NCI-H1105 treated with DMSO at 0.1 percent for 48 hours (cell line): ENCODE results near the gene C1orf146.
"Not testable (repeated sequence)": the region's sequence is repeated elsewhere in the genome, so short reads cannot be mapped to it uniquely, and the experiment has no call there.

ENCODE experiments used
- DNase-seq: peaks from one replicate; lab custom pipeline; 2025; lab: John Stamatoyannopoulos, UW

The C1orf146 gene, protein sequence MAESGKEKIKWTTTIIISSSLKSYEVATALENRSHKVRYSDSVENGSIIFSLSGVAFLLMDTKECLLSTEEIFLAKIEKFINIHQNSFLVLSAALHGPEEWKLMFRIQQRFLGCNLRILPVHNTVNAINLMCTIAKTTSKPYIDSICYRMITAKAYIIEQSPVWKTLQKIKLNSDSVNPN

GRCh38 chr1:92217721-92218120, at the start of gene C1orf146:
TSS of gene C1orf146 (plus strand) at chr1:92217915. CDS start at chr1:92231421, 13,506 bp downstream.
- no peak for DNase-seq

DNA sequence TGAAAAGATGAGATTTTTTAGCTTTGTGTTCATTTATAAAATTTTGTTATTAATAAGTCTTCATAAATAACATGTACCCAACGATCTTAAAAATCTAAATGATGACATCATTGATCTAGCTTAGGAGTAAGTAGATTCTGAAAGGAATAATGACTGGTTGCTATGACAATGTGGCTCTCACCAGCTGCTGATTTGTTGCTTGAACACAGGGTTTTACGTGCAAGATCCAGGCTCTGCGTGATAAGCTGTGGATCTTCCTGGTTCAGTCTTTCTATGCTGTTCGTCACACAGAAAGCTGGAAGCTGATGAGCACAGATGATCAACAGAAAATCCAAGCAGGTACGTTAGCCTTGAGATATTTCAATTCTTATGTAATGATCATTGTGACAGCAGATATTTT, 49.1 kb upstream of the C1orf146 start:
- DNase-seq, result no peak

DNA sequence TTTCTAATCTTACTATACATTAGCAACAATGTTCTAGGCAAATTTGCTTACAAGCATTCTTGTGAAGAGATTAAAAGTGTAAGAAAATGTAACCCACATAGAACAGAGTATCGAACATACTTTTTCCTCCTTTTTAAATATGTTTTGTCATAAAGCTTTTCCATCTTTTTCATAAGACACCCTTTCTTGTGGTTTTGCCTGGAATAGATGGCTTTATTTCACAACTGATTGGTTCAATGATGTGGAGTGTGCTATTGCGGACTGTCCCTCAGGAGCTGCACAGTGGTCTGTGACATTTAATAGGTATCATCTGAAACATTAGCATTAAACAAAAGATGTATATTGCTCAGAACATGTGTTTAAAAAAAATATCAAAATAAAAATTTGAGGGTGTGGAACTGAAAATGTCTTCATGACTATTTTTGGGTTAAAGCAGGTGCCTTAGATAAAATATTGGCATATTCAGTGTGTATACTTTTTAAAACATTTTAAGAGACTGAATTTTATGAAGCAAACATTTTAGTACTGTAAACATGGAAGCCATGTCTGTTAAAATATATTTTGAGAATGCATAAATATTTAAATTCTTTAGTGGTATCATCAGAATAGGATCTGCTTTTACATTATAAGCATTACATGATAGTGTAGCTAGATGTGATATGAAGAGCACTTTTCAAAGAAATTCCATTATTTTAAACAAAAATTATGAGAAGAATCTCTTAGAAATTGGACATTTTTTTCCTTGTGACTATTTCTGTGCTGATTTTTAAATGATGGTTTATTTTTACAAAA, 48.3 kb upstream of the C1orf146 start:
- DNase-seq, result no peak

DNA sequence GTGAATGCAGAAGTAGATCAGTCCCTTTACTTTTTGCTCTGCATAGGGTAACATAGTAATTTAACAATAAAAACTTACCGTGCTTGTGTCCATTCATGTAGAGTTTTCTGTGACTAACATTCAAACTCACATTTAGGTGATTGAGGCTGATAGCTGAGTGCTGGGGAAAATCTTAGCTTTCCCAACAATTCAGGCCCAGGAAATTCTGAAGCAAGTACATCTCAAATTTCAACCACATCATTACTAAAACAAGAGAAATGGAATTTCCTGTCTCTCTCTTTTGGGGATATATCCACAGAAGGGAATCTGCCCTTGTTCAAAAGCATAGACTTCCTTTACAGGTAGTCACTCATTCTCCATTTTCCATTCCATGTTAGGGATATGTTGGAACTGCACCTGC, 33.1 kb upstream of the C1orf146 start:
- no peak for DNase-seq

DNA sequence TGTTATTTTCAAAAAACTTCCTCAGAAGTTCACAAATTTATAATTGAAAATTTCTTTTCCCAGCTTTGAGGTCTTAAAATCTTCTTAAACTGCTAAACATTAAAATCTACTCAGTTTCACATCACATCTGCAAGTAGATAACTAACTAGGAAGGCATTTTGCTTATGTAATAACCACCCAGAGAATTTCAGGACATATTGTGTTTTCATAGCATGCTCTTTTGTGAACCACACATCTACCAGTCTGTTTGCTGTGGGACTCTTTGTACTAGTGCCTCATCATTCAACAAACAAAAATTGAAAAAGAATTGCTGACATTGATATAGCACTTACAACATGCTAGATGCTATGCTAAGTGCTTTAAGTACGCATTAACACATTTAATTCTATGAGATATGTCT, 31.6 kb upstream of the C1orf146 start:
- no peak for DNase-seq

DNA sequence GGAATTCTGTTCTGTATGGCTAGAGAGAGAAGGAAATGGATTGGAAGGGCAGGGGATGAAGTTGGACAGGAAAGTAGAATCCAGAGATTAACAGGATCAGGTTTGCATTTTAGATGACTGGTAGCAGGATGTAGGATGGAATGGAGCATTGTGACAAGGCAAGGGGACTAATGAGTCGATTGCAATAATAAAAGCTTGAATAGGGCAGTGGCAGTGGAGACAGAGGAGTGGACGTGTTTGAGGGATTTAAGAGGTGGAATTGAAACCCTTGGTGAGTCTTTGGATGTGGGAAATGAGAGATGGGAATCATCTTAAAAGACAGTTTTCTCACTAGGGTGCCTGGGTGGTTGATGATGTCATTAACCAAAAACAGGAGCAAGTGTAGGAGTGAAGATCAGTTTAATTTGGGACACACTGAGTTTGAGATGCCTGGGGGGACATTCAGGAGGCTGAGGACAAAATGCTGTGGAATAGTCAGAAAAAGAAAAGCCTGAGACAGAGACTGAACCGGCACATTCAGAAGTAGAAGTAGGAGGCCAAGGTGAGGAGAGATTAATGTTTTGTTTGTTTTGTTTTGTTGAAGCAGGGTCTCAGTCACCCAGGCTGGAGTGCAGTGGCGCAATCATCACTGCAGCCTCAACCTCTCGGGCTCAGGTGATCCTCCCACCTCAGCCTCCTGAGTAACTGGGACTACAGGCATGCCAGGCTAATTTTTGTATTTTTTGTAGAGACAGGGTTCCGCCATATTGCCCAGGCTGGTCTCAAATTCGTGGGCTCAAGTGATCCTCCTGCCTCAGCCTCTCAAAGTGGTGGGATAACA, 29.1 kb upstream of the C1orf146 start:
- DNase-seq, result no peak

DNA sequence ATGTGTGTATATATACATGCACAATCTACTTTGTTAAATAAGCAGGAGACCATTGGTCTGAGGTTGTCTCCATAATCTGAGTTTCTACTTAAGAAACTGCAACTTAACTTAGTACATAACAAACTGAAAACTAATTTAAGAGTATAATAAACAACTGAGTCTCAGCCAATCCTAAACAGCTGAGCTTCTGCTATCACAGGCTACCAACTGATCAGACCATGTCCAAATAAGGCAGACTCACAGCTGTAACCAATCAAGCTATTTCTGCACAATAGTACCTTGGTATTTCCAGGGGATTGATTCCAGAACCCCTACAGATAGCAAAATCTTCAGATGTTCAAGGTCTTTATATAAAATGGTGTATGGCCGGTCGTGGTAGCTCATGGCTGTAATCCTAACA, 26.0 kb upstream of the C1orf146 start:
- DNase-seq, result no peak

DNA sequence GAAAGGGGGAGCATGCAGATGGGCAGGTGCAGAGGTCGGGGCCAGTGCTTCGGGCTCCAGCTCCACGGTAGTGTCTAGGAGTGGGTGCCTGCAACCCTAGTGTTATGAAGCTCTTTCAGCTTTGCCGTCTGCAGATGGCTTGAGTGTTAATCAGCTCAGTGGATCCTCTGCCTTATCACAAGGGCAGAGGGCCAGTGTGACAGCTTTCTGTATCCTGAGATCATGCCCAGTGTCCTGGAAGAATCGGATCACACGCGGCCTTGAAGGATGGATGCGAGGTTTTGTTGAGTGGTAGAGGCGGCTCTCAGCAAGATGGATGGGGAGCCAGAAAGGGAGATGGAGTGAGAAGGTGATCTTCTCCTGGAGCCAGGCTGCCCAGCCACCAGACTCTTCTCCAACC, 25.5 kb upstream of the C1orf146 start:
- no peak for DNase-seq

DNA sequence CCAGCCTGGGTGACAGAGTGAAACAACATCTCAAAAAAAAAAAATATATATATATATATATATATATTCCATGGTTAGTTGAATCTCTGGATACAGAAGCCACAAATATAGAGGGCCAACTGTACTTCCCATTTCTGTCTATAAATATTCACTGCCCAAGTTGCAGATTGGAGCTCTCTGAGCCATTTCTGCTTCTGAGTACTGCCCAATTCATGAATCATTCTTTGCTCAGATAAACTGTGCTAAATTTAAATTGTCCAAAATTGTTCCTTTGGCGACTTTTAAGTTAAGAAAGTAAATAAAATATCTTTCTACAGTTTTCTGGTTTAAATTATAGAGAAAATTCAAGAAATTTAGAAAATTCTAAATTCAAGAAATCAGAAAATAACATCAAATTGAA, 23.2 kb upstream of the C1orf146 start:
- no peak for DNase-seq

DNA sequence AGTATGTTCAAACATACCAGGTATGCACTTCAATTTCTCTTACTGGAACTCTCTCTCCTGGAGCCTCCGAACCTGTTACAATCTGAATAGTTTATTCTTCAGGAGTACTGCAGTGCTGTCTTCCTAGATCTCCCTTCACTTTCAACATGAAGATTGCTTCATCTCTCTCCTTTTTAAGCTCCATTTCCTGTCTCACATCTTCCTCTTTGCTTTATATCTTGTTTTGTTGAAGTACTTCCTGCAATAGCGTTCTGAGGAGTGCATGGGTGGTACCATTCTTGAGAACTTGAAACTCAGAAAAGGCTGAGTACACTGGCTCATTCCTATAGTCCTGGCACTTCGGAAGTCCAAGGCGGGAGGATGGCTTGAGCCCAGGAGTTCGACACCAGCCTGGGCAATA, 15.7 kb upstream of the C1orf146 start:
- no peak for DNase-seq

DNA sequence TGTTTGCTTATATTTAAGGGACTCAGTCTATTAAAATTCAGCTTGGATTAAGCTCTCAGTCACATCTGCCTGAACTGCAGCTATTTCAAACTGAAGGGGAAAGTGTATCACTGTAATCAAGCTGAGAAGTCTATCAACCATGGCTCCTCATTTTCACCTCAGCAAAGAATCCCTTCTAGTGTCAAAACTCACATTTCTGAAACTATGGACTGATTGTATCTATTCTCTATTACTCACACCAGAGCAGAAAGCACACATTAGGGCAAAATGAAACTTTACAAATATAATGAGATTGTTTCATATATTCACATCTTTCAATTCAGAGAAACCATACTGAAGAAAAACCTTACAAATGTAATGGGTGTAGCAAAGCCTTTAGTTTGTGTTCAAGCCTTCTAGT, 14.6 kb upstream of the C1orf146 start:
- no peak for DNase-seq

GRCh38 chr1:92210701-92211100, 7.0 kb upstream of the C1orf146 start:
- no peak for DNase-seq

DNA sequence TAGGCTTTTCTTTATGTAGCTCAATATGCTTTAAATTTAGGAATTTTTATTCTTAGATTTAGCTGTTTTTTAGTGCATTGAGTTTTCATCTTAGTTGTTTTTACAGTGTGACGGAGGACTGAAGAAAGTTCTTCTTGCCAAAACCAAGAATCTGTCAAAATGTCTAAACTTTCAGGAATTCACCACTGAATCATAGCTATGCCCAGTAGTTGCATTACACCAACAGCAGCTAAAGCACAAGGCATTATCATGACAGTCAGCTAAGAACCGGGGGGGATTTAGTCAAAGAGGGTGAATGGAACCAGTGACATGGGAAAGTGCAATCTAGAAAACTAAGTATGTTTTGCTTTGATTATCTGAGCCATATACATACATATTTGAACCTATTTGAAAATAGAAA, 6.5 kb upstream of the C1orf146 start:
- DNase-seq, result no peak

GRCh38 chr1:92218559-92218958, 844 bp downstream of the C1orf146 start:
- no peak for DNase-seq

DNA sequence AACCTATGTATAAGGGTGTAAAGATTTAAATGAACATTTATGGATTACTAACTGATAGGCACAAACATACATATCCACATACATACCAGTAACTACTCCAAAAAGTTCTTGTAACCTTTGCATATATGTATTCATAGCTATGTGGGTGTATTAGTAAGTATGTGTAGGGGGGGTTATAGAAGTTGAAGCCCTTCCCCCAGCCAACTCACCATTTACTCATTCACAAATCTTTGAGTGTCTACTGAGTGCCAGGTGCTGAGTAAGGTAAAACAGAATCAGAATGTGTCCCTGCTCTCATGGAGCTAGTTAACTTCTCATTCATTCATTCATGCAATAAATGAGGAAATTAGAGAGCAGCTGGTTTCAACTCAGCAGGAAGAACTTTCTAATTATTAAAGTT, 1.3 kb downstream of the C1orf146 start:
- no peak for DNase-seq

DNA sequence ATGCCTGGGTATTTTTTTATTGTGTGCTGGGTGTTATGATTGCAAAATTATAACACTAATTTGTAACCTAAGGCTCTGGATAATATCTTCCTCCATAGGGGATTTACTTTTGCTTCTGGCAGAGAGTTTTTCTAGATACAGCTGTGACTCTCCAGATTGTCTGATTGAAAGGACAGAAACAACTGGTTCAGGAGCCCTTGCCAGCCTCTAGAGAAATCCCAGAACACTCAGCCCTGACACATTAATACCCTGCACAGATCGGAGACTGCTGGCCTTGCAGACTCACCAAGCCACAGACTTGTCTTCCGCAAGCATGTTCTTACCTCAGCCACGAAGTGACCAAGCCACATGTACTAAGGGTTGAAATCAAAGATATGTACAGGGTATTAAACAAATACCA, 10.7 kb downstream of the C1orf146 start:
- no peak for DNase-seq

DNA sequence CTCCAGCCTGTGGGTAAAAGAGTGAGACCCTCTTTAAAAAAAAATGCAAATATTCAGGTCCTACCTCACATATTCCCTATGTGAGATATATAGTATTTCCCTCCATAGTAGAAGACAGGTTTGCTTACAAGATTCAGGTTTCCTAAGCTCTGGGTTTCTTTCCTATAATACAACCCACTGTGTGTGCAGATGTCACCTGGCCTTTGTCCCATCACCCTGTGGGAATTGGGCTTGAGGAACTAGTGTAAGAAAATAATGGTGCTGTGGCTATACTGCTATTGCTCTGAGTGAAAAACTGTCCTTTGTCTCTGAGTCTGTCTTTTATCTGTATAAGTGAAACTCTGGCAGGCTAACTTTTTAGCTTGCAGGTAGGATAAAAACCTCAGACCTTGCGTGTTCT, 13.0 kb downstream of the C1orf146 start:
- DNase-seq, result no peak

GRCh38 chr1:92240034-92240433, 22.3 kb downstream of the C1orf146 start:
- DNase-seq, result no peak

DNA sequence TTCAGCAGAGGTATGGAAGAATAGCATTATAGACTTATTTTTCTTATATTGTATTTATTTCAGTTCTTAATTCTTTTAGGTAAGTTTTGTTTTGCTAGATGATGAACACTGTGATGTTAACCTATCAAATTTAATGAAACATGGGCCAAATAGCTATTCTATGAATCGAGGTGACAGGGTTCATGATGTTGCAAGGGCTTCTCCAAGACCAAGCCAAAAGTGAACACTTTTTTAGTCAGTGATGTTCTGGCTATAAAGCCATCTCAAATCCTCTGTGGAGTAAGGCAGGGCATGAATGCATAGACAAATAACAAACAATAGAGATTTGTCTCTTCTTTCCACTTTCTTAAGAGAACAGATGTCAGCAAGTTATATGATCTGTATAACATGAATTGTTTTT, 26.7 kb downstream of the C1orf146 start:
- no peak for DNase-seq

DNA sequence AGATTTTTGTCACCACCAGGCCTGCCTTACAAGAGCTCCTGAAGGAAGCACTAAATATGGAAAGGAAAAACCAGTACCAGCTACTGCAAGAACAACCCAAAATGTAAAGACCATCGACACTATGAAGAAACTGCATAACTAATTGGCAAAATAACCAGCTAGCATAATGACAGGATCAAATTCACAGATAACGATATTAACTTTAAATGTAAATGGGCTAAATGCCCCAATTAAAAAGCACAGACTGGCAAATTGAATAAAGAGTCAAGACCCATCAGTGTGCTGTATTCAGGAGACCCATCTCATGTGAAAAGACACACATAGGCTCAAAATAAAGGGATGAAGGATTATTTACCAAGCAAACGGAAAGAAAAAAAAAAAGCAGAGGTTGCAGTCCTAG, 37.0 kb downstream of the C1orf146 start:
- DNase-seq, result not testable (repeated sequence)

DNA sequence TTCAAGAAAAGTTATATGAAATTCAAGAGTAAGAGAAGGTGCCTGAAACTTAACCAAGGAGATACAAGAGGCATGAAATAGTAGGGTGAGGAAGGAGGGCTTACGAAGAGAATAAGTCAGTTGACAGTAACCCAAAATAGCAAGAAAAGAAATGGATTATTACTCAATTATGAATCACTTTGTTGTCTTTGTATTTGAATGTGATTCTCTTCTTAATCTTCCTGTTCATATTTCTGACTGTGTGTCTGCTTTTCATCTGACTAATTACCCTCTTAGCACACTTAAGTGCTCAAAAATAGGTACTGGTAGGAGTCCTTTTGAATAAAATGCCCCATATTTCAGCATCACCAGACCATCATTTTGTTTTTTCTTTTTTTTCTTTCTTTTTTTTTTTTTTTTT, 41.6 kb downstream of the C1orf146 start:
- DNase-seq, result no peak

DNA sequence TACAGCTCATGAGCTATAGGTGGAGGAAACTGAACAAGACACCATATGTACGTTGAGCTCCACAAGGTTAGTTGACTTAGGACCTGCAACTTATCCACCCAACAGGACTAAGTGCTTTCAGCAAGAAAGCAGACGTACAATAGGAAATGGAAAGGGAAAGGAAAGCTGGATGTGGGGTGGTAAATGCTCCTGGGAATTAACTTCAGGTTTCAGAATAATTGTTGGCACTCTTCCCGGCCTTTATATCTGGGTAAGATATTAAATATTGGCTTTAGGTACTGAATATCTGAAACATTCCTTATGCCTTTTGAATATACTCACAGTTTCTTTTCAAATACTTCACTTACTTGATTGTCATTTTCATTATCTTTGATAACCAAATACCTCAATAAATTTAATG, 44.8 kb downstream of the C1orf146 start:
- no peak for DNase-seq

GRCh38 chr1:92273039-92273438, 55.3 kb downstream of the C1orf146 start:
- DNase-seq, result no peak
